GM19193 (cell line): ENCODE results near the gene DEAF1.

Source experiments
- POLR2A ChIP-seq: IDR thresholded peaks from 4 replicates; pipeline ENCODE4 v1.6.1; 2011; ENCODE audit not compliant: insufficient read depth, insufficient read length; ENCODE audit errors: extremely low read depth

DEAF1 gene, protein sequence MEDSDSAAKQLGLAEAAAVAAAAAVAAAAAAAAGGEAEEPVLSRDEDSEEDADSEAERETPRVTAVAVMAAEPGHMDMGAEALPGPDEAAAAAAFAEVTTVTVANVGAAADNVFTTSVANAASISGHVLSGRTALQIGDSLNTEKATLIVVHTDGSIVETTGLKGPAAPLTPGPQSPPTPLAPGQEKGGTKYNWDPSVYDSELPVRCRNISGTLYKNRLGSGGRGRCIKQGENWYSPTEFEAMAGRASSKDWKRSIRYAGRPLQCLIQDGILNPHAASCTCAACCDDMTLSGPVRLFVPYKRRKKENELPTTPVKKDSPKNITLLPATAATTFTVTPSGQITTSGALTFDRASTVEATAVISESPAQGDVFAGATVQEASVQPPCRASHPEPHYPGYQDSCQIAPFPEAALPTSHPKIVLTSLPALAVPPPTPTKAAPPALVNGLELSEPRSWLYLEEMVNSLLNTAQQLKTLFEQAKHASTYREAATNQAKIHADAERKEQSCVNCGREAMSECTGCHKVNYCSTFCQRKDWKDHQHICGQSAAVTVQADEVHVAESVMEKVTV

DNA sequence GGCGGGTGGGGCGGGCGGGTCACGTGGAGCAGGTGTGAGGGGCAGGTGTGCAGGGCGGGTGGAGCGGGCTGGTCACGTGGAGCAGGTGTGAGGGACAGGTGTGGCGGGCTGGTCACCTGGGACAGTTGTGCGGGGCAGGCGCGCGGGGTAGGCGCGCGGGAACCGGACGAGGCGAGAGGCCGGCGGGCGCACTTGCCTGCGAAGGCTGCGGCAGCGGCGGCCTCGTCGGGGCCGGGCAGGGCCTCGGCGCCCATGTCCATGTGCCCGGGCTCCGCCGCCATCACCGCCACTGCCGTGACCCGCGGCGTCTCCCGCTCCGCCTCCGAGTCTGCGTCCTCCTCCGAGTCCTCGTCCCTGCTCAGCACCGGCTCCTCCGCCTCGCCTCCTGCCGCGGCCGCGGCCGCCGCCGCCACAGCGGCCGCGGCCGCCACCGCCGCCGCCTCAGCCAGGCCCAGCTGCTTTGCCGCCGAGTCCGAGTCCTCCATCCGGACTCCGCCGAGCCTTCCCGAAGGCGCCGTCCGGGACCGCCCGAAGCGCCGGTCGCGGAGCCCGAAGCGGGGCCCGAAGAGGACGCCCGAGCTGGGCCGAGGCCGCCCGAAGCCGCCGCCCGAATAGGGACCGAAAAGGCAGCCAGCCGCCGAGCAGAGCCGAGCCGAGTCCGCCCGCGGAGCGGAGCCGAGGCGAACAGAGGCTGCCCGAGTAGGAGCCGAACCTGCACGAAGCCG is at the start of gene DEAF1:
DEAF1 (minus strand) TSS at position 660 of the 725 bp plus-strand sequence; CDS start at position 485, 175 bp downstream.
- peak; percentile 59 for TF ChIP-seq POLR2A

DNA sequence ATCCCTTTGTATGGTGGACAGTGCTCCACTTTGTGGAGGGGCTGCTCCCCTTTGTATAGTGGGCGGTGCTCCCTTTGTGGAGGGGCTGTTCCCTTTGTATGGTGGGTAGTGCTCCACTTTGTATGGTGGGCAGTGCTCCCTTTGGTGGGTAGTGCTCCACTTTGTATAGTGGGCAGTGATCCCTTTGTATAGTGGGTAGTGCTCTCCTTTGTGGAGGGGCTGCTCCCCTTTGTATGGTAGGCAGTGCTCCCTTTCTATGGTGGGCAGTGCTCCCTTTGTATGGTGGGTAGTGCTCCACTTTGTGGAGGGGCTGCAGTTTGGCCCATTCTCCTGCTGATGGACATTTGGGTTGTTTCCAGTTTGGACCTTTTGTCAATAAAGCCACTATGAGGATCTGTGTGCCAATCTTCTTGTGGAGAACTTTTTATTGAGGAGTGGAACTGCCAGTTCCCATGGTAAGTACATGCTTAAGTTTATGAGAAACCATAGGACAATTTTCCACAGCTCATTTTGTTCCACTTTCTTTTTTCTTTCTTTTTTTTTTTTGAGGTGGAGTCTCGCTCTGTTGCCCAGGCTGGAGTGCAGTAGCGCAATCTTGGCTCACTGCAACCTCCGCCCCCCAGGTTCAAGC is 47.7 kb upstream of the DEAF1 start:
- no peak for TF ChIP-seq POLR2A

DNA sequence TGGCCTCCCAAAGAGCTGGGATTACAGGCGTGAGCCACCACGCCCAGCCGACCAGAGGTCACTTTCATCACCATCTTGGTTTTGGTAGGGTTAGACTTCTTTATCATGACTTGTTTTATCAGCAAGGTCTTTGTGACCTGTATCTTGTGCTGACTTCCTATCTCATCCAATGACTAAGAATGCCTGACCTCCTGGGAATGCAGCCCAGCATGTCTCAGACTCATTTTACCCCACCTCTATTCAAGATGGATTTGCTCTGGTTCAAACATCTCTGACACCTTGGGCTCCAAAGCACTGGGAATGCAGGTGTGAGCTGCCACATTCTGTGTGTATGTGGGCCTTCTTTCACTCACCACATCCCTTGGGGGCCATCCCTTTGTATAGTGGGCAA is 47.1 kb upstream of the DEAF1 start:
- TF ChIP-seq POLR2A = no peak

DNA sequence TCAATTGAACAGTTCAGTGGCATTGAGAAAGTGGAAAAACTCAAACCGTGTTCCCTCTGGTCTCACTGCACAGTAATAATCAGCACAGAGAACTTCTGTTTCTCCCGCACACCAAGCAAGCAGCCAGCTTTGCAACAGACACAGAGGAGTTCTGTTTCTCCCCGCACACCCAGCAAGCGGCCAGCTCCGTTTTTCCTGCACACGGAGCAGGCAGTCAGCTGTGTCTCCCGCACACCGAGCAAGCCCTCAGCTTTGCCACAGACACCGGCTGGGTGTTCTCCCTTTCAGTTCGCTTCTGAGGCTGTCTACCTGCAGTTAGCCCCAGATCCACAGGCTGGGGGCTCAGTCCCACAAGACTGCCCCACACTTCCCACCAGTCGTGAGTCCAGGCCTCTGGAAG is 42.3 kb upstream of the DEAF1 start:
- TF ChIP-seq POLR2A = no peak

DNA sequence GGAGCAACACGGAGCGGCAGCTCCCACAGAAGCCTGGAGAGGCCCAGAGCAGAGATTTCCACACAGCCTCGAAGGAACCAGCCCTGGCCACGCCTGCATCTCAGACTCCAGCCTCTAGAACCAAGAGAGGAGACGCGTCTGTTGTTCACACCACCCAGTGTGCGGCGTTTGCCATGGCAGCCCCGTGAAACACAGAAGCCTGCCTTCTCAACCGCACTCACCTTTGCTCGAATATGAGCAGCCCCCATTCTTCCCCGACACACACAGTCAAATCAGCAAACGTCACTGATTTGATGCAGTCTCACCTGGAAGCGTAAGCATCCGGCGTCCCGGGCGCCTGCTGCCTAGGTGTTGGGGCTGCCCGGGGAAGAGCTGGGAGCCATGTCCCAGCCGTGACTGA is 38.0 kb upstream of the DEAF1 start:
- TF ChIP-seq POLR2A = no peak

DNA sequence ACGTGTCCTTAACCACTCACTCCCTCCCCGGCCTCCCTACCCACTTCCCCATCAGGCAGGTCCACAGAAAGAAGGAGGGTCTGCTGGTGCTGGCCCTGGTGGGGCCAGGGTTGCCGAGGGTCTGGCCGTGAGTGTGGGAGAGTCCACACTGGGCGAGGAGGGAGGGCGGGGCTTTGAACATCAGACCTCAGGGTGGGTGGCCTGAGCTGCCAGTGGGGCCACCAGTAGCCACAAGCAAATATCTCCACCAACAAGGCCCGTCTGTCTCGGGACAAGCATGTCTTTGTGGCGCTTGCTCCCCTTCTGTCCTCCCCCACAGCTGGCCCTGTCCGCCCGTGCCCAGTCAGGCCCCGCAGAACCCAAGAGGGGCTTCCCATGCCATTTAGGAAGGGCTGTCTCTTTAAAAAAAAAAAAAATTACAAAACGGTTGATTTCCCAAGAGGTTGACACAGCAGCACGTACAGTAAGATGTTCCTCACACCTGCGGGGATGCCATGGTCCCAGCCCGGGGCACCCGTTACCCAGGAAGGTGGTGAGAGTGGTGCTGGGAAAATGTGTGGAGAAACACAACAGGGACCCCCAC is 34.6 kb upstream of the DEAF1 start:
- no peak for TF ChIP-seq POLR2A

DNA sequence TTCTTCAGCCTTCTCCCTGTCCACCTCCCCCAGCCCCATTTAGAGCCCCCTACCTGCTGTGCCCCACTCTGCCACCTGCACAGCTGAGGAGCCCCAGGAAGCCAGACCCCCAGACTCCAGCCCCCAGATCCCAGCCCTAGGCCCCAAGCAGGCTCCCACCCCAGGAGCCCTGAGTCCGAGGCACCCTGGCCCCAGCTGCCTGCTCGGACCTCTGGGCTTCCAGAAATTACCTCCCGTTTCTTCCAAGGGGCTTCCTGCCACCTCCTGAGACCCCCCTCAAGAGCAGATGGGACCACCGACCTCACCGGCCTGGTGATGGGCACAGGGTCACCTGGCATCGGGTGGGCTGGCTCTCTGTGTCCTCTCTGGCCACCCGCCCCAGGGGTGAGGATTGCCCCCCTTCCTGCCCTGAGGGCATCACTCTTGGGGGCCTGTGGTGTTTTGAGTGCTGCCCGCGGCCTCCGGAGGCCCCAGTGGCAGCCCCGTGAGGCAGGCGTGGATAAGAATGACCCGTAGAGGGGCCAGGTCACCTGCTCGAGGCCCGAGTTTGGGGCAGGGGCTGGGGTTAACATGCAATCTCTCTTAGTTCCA is 34.0 kb upstream of the DEAF1 start:
- no peak for TF ChIP-seq POLR2A

DNA sequence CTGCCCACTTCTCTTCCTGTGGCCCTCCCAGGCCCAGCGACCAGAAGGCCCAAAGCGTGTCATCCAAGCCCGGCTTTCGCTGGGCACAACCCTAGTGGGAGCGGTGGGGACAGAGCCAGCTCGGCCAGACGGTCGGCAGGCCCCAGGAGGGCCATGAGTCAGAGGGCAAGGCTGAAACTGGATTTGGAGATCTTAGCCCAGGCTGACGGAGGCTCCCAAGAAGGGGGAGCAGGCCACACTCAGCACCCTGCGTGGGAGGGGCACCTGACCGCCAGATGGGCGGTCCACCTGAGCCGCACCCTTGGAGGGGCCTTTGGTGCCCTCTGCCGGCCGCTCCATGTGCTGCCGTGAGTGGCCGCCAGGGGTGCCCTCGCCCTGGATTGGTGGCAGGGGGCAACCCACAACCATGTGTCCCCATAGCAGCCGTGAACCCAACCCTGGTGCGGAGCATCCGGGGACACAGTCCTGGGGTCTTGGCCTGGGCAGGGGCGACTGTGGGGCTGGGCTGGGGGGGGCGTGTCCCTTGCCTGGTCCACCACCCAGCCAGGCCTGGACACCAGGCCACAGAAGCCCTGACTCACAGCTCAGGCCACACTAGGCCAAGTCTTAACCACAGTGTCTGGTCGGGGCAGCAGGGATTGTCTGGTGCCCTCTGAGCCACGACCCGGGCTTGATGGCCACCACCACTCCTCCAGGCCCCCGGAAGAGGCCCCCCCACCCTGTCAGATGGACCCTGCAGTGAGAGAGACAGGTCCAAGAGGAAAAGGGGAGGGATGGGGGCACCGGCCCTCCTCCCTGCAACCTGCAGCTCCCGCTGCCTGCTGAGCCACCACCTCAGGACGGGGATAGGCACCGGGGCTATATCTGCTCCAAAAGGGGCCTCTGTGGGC is 33.1 kb upstream of the DEAF1 start:
- no peak for TF ChIP-seq POLR2A

DNA sequence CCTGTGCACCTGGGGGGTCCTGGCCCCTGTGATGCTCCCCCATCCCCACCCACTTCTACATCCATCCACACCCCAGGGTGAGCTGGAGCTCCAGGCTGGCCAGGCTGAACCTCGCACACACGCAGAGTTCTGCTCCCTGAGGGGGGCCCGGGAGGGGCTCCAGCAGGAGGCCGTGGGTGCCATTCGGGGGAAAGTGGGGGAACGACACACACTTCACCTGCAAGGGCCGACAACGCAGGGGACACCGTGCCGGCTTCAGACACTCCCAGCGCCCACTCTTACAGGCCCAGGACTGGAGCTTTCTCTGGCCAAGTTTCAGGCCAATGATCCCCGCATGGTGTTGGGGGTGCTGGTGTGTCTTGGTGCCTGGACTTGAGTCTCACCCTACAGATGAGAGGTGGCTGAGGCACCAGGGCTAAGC is 32.3 kb upstream of the DEAF1 start:
- no peak for TF ChIP-seq POLR2A

DNA sequence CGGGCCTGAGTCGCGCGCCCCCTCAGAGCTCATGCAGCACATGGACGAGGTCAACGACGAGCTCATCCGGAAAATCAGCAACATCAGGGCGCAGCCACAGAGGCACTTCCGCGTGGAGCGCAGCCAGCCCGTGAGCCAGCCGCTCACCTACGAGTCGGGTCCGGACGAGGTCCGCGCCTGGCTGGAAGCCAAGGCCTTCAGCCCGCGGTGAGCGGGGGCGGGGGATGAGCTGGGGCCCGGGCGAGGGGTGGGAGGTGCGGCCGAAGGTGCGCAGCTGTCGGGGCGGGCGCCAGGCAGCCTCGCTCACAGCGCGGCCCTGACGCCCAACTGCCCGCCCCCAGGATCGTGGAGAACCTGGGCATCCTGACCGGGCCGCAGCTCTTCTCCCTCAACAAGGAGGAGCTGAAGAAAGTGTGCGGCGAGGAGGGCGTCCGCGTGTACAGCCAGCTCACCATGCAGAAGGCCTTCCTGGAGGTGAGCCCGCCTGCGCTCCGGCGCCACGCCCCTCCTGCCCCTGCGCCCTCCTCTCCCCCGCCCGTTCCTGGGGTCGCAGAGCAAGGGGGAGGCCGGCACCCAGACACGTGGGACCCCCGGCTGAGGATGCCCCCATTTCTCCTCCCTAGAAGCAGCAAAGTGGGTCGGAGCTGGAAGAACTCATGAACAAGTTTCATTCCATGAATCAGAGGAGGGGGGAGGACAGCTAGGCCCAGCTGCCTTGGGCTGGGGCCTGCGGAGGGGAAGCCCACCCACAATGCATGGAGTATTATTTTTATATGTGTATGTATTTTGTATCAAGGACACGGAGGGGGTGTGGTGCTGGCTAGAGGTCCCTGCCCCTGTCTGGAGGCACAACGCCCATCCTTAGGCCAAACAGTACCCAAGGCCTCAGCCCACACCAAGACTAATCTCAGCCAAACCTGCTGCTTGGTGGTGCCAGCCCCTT is 31.5 kb upstream of the DEAF1 start:
- TF ChIP-seq POLR2A = peak; percentile 51

DNA sequence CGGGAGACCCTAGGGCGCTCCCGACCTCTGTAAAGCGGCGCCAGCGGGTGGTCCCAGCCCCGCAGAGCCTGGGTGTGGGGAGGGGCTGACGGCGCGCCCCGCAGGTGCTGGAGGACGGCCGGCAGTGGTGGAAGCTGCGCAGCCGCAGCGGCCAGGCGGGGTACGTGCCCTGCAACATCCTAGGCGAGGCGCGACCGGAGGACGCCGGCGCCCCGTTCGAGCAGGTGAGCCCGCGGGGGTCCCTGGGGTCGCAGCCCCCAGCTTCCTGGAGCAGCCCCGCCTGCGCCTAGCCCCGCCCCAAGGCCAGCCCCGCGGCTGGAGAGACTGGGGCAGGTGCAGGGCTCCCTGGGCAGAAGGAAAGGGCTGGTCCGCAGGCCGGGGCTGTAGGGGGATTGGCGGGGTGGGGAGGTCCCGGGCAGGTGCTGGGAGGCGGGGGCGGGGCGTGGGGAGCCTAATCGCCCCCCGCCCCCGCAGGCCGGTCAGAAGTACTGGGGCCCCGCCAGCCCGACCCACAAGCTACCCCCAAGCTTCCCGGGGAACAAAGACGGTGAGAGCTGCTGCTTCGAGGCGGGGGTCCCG is 30.7 kb upstream of the DEAF1 start:
- no peak for TF ChIP-seq POLR2A

DNA sequence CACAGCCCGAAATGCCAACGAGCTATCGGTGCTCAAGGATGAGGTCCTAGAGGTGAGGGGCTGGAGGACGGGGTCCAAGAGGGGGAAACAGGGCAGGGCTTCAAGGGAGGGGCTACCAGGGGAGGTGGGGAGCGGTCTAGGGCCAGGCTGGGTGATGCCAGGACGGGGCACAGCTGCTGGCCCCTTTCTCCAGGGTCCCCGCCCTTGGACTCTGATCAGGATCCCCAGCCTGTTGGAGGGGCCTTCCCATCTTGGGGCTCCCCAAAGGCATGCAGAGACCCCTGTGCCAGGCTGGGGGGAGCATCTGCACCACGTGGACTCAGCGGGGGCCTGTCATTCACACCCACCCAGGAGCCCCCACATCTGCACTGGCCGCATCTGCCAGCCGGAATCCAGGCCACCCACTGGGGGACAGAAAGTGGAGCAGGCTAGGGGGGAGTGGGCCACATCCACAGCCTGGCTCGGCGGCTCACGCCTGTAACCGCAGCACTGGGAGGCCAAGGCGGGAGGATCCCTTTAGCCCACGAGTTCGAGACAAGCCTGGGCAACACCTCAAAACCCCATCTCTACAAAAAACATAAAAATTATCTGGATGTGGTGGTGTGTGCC is 29.9 kb upstream of the DEAF1 start:
- TF ChIP-seq POLR2A = no peak

DNA sequence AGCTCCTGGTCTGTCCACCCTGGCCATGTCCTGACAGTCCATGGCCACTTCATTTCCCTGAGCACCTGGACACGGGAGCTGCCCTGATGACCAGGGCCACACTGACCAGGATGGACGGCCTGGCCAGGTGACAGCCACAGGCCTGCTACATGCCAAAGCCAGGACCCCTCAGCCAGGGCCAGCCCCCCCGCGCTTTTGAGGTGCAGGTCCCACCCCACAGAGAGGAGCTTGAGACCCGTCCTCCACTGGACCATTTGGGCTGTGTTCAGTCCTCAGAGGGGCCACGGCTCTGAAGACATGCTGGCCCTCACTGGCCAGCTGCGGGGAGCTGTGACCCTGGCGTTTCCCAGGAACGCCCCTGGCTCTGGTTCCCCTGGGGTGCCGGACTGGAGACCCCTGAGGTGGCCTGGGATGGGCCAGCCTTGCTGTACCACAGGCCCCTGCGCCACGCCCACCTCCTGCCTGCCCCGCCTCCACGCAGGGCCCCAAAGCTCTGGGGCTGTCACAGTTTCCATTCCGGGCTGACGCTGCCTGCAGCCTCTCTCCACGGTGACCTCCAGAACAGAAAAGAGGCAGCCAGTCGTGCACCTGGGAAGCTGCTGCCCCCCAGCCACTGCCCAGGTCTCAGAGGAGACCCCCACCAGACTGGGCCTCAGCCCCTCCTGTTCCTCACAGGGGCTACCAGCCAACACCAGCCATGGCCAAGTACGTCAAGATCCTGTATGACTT is 29.2 kb upstream of the DEAF1 start:
- no peak for TF ChIP-seq POLR2A
